Neural progenitor cell (in vitro differentiated cells): ENCODE results near the gene GRID1.

Experiments used
- EZH2phosphoT487 ChIP-seq: fragments of 200-600 bp; sonication (generic); IDR thresholded peaks from 2 replicates; pipeline ENCODE4 v1.6.1; 2017; ENCODE audit warnings: antibody characterized with exemption
- TF ChIP-seq, protein P1 (sequence below): fragments of 200-600 bp; sonication (generic); IDR thresholded peaks from 2 replicates; pipeline ENCODE4 v1.5.1; 2017; ENCODE audit warnings: antibody characterized with exemption, mild to moderate bottlenecking

DNA sequence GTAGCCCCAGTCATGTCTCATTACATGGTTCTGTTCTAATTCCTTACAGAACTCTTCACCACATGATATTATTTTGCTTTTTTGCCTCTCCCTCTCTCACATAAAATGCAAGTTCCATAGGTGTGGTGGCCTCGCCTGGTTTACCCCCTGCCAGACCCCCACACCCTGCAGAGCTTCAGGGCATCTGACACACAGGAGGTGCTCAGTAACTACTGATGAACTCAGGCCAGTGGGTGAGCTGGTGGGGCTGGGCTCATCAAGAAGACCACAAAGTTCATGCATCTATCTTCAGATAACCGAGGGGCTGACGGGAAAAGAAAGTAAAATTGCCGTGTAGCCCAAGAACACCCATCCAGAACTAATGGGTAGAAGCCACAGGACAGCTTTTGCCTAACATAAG, 253.1 kb downstream of the GRID1 start:
- TF ChIP-seq, protein P1, sequence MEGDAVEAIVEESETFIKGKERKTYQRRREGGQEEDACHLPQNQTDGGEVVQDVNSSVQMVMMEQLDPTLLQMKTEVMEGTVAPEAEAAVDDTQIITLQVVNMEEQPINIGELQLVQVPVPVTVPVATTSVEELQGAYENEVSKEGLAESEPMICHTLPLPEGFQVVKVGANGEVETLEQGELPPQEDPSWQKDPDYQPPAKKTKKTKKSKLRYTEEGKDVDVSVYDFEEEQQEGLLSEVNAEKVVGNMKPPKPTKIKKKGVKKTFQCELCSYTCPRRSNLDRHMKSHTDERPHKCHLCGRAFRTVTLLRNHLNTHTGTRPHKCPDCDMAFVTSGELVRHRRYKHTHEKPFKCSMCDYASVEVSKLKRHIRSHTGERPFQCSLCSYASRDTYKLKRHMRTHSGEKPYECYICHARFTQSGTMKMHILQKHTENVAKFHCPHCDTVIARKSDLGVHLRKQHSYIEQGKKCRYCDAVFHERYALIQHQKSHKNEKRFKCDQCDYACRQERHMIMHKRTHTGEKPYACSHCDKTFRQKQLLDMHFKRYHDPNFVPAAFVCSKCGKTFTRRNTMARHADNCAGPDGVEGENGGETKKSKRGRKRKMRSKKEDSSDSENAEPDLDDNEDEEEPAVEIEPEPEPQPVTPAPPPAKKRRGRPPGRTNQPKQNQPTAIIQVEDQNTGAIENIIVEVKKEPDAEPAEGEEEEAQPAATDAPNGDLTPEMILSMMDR = no peak
- no peak for TF ChIP-seq EZH2phosphoT487
